ENCODE results near the gene ATAD3C.
A peak's percentile ranks its signal among the peaks of the same experiment; 100 is the strongest.
"Not testable (repeated sequence)": the region's sequence is repeated elsewhere in the genome, so short reads cannot be mapped to it uniquely, and the experiment has no call there.

The ATAD3C gene

DNA sequence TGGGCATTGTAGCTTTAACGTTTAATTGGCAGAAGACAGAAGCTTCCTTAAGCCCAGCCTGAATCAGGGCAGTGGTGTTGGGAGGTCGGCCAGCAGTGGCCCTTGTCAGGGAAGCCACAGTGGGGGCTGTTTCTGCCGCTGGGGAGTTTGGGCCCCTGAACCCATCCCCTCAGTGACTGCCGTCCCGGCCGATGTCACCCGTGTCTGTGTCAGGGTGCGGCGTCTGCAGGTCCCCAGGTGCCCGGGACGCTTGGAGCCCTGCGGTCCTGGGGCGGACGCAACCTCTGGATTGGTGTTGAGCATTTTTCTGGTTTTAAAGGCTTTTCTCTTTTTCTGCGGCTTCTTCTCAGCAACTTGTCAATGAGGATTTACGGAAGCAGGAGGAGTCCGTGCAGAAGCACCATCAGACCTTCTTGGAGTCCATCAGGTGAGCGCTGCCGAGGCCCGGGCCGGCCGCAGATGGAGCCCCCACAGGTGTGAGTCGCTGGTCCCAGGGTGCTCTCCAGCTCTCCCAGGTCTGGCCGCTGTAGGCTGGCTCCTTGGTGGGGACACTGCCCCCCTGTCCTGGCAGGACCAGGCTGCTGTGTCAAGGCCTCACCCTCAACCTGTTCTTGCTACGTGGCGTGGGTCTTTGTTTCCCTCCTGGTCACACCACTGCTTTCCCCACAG lies 2.3 kb downstream of the ATAD3C start:
- DNase-seq: no peak

DNA sequence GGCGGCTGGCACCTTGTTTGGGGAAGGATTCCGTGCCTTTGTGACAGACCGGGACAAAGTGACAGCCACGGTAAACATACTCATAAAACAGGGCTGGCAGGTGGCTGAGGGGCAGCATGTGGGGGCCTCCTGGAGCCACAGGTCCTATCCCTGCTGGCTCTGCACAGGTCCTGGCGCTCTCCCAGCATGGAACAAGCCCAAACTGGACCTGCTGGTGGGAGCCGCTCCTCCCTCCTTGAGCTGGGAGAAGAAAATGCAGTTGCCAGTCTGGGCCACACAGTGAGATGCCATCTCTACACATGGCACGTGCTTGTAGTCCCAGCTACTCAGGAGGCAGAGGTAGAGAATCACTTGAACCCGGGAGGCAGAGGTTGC lies 2.9 kb downstream of the ATAD3C start:
- not testable (repeated sequence) for DNase-seq

DNA sequence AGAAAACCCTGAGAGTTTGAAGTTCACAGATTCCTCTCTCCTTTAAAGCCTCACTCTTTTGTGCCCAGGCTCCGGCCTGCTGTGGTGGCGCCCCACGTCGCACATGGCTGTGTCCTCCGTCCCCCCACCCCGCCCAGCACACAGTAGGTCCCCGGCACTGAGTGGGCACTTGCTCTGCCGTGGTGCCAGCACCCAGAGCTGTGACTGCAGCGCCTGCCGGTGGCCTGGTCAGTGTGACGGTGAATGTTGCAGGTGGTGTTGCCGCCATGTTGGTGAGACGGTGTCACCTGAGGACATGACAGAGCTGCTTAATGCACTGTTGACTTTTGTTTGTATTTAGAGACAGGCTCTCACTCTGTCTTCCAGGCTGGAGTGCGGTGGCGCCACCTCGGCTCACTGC lies 3.4 kb downstream of the ATAD3C start:
- DNase-seq: no peak

DNA sequence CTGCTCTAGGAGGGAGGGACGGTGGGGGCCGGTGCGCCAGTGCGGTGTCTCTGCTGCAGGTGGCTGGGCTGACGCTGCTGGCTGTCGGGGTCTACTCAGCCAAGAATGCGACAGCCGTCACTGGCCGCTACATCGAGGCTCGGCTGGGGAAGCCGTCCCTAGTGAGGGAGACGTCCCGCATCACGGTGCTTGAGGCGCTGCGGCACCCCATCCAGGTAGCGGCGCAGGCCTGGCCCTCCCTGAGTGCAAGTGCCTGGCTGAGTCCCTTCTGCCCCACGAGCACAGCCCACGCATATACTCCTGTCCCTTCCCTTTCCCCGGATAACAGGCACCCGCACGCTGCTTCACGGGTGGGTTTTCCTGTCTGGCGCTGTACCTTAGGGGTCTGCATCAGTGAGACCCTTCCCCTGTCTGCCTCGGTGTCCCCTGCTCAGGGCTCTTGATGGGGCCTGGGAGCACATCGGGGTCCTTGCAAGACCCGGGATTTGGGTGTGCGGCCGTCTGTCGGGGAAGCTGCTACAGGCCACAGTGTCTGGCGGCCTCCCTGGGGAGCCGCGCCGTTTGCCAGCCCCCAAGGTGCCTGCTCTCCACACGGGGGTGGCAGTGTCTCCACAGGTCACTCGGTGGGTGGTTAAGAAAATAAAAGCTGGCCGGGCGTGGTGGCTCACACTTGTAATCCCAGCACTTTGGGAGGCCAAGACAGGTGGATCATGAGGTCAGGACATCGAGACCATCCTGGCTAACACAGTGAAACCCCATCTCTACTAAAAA lies 5.0 kb downstream of the ATAD3C start:
- not testable (repeated sequence) for DNase-seq

GRCh38 chr1:1455366-1455884 lies 5.9 kb downstream of the ATAD3C start:
- DNase-seq: no peak

- not testable (repeated sequence) for DNase-seq
Observed at GRCh38 chr1:1455934-1456333, 6.4 kb downstream of the ATAD3C start.

DNA sequence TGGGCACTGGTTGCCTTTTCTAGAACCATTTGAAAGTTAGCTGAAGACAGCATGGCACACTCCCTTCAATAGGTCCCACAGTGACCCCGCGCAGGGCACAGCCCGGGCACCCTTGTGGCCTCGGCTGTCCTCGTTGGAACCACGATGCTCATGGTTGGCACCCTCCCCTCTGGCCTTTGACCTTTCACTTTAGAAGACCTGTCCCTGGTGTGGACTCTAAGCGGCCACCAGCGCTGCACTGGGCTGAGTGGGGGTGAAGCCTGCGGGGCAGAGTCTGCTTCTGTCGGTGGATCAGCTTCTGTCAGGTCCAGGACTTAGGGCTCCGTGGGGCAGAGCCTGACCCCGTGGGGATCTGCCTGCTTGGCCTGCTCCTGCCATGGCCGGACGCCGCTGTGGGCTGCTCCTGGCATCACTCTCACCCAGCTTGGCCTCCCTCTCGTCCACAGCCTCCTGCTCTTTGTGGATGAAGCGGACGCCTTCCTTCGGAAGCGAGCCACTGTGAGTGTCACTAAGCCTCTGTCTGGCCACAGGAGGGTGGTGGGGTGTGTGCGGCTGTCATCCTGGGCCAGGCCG lies 7.3 kb downstream of the ATAD3C start:
- not testable (repeated sequence) for DNase-seq

- not testable (repeated sequence) for DNase-seq
Observed at GRCh38 chr1:1459156-1459555, 9.7 kb downstream of the ATAD3C start.

GRCh38 chr1:1459711-1460110 lies 10.2 kb downstream of the ATAD3C start:
- DNase-seq: not testable (repeated sequence)

DNA sequence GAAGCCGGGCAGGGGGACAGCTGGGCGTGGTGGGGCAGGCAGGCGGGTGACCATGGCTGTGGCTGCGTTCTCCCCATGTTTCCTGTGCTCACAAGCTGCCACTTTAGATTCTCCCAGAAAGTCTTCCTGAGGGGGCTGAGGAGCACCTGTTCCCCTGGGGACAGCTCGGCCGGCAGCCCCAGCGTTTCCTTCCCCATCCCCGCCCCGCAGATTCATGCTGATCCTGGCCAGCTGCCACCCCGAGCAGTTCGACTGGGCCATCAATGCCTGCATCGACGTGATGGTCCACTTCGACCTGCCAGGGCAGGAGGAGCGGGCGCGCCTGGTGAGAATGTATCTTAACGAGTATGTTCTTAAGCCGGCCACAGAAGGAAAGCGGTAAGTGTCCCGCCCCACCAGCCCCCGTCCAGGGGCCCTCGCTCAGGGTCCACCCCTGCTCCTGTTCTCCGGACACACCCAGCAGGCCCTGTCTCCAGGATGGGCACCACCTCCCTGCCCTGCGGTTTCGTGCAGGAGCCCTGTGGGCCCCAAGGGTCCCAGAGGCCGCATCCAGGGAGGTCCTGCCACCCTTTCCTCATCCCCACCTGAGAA lies 11.1 kb downstream of the ATAD3C start:
- DNase-seq: no peak

DNA sequence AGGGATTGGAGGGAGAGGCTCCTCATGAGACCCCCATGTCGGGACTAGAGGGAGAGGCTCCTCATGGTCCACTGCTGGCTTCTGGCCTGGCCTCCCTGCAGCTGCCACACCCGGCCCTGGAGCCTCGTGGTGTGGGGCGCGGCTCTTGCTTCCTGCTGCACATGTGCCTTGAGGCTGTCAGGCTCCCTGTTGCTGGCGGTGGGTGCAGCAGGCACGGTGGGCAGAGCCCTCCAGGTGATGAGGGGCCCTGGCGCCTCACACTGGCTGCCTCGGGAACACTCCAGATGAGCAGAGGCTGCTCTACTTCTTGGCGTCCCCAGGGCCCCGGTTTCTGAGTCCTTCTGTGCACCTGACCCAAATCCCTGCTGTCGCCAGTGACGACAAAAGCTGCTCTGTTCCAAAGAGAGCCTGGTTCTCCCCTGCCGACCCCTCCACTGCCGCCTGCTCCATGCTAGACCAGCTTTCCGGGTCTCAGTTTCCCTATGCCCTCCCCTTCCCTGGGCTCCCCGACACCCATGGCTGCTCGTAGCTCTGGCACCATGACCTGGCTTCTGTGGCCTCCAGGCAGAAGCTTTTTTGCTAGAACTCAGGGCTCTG lies 12.3 kb downstream of the ATAD3C start:
- DNase-seq: no peak

DNA sequence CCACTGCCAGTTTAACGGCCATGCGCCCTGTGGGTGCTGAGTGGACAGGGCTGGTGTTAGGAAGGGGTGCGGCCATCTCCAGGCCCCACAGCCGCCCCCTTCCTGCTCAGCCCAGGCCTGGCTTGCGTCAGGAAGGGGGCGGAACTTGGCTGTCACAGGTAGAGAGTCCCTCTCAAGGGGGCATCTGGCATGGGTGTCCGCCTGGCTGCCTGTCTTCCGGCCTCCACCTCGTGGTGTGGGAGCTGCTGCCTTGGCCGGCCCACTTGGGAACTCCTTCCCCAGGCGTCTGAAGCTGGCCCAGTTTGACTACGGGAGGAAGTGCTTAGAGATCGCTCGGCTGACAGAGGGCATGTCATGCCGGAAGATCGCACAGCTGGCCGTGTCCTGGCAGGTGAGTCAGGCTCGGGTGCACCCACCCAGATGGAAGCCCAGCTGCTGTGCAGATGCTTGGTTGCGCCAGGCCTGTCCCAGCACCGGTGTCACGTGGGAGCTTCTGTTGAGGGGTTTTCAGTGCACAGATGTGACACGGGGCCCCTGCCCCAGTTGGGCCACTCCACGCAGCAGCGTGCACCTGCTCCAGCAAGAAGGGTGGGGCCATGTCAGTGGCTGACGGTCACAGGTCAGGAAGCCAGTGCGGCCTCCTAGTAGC lies 13.0 kb downstream of the ATAD3C start:
- peak; percentile 32 for DNase-seq

GRCh38 chr1:1463312-1463711 lies 13.8 kb downstream of the ATAD3C start:
- no peak for DNase-seq

DNA sequence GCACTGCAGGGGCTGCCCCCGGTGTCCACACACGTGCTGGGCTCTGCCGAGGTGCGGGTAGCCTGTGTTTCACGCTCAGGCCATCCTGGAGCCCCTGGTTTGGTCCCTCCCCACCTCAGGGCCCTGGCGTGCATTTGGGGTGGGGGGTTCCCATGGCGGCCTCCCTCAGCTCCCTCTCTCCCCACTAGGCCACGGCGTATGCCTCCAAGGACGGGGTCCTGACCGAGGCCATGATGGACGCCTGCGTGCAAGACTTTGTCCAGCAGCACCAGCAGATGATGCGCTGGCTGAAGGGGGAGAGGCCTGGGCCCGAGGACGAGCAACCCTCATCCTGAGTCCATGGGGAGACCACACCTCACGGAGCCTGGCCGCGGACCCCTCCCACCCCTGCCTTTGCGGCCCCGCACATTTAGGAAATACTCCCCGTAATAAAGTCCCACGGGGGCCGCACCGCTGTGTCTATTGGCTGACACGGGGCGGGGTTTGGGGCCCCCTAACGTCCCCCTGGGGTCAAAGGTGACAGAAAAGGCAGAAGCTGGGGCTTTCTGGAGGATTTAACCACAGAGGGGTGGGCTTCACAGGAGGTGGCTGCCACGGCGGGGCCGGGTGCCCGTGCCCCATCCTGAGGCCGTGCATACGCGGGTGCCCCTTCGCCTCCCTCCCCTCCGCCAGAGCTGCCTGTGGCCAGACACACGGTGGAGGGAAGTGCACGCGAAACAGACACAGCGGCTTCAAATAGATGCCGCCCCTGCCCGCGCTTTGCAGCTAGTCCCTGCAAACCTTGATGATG lies 18.9 kb downstream of the ATAD3C start:
- DNase-seq: not testable (repeated sequence)

GRCh38 chr1:1470626-1471388 lies 21.3 kb downstream of the ATAD3C start:
- peak; percentile 34 for DNase-seq

- DNase-seq: peak; percentile 98
Observed at GRCh38 chr1:1471389-1472052, 22.0 kb downstream of the ATAD3C start, which contains the start of gene ATAD3B. Gene ATAD3B (plus strand): TSS chr1:1471765. CDS start chr1:1471885, 120 bp downstream.

- peak; percentile 28 for DNase-seq
Observed at GRCh38 chr1:1472053-1472876, 22.8 kb downstream of the ATAD3C start.

DNA sequence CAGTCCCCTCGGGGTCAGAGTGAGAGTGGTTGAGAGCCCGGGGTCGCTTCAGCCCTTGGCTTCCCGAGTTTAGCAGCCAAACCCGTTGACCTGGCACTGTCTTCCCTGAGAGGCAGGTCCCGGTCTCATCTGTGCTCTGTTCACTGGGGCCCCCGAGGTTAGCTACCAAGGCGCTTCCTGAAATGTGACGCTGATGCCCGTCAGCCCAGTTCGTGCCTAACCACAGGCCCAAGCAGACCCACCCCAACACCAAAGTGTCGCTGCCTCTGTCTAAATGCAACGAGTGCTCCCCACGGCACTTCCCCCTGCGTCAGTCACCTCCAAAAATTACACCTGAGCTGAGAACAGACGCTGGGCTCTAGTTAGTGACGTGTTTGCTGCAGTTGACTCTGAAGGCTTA lies 26.5 kb downstream of the ATAD3C start:
- DNase-seq: not testable (repeated sequence)

DNA sequence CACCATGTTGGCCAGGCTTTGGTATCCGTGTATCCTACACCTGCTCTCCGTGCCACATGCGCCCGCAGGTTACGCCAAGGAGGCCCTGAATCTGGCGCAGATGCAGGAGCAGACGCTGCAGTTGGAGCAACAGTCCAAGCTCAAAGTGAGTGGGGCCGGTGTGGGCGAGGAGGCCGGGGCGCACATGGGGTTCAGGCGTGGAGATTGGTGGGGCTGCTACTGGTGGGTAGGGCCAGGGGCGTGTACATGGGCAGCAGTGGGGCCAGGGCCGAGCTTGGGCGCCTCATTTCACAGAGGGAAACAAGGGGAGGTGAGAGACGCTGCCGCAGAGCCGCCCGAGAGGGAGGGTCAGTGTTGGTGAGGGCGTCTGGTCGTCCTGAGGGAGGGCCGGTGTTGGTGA lies 27.7 kb downstream of the ATAD3C start:
- DNase-seq: no peak
